ENCODE results near the gene RAPGEF2.
"Not testable (repeated sequence)": the region's sequence is repeated elsewhere in the genome, so short reads cannot be mapped to it uniquely, and the experiment has no call there.

Gene RAPGEF2

GRCh38 chr4:159308566-159309340, 205.9 kb downstream of the RAPGEF2 start:
- no peak for DNase-seq (ENCODE audit: low read depth in 2 of 2)

GRCh38 chr4:159312236-159312635, 209.4 kb downstream of the RAPGEF2 start:
- no peak for DNase-seq (ENCODE audit: low read depth in 2 of 2)

- DNase-seq (ENCODE audit: low read depth in 2 of 2) = not testable (repeated sequence)
Observed at GRCh38 chr4:159315879-159316278, 213.0 kb downstream of the RAPGEF2 start.

GRCh38 chr4:159317203-159317602, 214.3 kb downstream of the RAPGEF2 start:
- DNase-seq (ENCODE audit: low read depth in 2 of 2) = no peak

- DNase-seq (ENCODE audit: low read depth in 2 of 2) = no peak
Observed at GRCh38 chr4:159319027-159319426, 216.1 kb downstream of the RAPGEF2 start.

- DNase-seq (ENCODE audit: low read depth in 2 of 2) = no peak
Observed at GRCh38 chr4:159326480-159326879, 223.6 kb downstream of the RAPGEF2 start.

- no peak for DNase-seq (ENCODE audit: low read depth in 2 of 2)
Observed at GRCh38 chr4:159328766-159329165, 225.9 kb downstream of the RAPGEF2 start.

GRCh38 chr4:159334461-159334860, 231.6 kb downstream of the RAPGEF2 start:
- DNase-seq (ENCODE audit: low read depth in 2 of 2) = no peak

GRCh38 chr4:159337041-159337440, 234.2 kb downstream of the RAPGEF2 start:
- no peak for DNase-seq (ENCODE audit: low read depth in 2 of 2)

- DNase-seq (ENCODE audit: low read depth in 2 of 2) = no peak
Observed at GRCh38 chr4:159341522-159341921, 238.6 kb downstream of the RAPGEF2 start.

GRCh38 chr4:159342374-159342773, 239.5 kb downstream of the RAPGEF2 start:
- DNase-seq (ENCODE audit: low read depth in 2 of 2) = no peak

GRCh38 chr4:159343116-159343515, 240.2 kb downstream of the RAPGEF2 start:
- no peak for DNase-seq (ENCODE audit: low read depth in 2 of 2)

- DNase-seq (ENCODE audit: low read depth in 2 of 2) = no peak
Observed at GRCh38 chr4:159344877-159345276, 242.0 kb downstream of the RAPGEF2 start.

GRCh38 chr4:159346681-159347080, 243.8 kb downstream of the RAPGEF2 start:
- no peak for DNase-seq (ENCODE audit: low read depth in 2 of 2)

- DNase-seq (ENCODE audit: low read depth in 2 of 2) = no peak
Observed at GRCh38 chr4:159347813-159348212, 244.9 kb downstream of the RAPGEF2 start.

- DNase-seq (ENCODE audit: low read depth in 2 of 2) = no peak
Observed at GRCh38 chr4:159349332-159349731, 246.5 kb downstream of the RAPGEF2 start.

- no peak for DNase-seq (ENCODE audit: low read depth in 2 of 2)
Observed at GRCh38 chr4:159352609-159353008, 249.7 kb downstream of the RAPGEF2 start.

GRCh38 chr4:159353422-159354116, 250.7 kb downstream of the RAPGEF2 start:
- no peak for DNase-seq (ENCODE audit: low read depth in 2 of 2)

GRCh38 chr4:159355466-159355865, 252.6 kb downstream of the RAPGEF2 start:
- no peak for DNase-seq (ENCODE audit: low read depth in 2 of 2)

GRCh38 chr4:159357350-159357749, 254.5 kb downstream of the RAPGEF2 start:
- no peak for DNase-seq (ENCODE audit: low read depth in 2 of 2)

- no peak for DNase-seq (ENCODE audit: low read depth in 2 of 2)
Observed at GRCh38 chr4:159358226-159358625, 255.3 kb downstream of the RAPGEF2 start.

- DNase-seq (ENCODE audit: low read depth in 2 of 2) = no peak
Observed at GRCh38 chr4:159360549-159360948, 257.7 kb downstream of the RAPGEF2 start.

- no peak for DNase-seq (ENCODE audit: low read depth in 2 of 2)
Observed at GRCh38 chr4:159363361-159363760, 260.5 kb downstream of the RAPGEF2 start.
